Measurements from ENCODE around the gene GRIK4. TPM values are rescaled to one million over a fixed set of nuclear protein-coding genes. Genes with fewer than 3 reads are reported as not detected.

GRIK4 gene
- total RNA-seq, 1 experiment from 2014 or later = not detected

- no peaks in the 10 kb centered on the region for H3K36me3 Mint-ChIP-seq (ENCODE audit: insufficient read depth, unreplicated experiment)
- intact Hi-C loops (cut with micrococcal nuclease) = no loop called here
- H3K27ac Mint-ChIP-seq (ENCODE audit: low read depth, unreplicated experiment) = no peak overlapping the region
- peaks cover 19% of the 10 kb centered on the region for H3K9me3 Mint-ChIP-seq (ENCODE audit: unreplicated experiment)
- BruUV-seq (replicated peaks) = no TSS peak
- H3K4me1 Mint-ChIP-seq (ENCODE audit: insufficient read depth, unreplicated experiment) = no peaks in the 10 kb centered on the region
- DNase-seq (ENCODE audit: unreplicated experiment) = no peak
- CTCF ChIA-PET = no interaction called here
- peaks cover 30% of the 10 kb centered on the region for H3K27me3 Mint-ChIP-seq (ENCODE audit: insufficient read depth, unreplicated experiment)
- no peak for TF ChIP-seq CTCF (IDR thresholded peaks at IDR 0.05; ENCODE audit: unreplicated experiment)
- H3K4me3 Mint-ChIP-seq (ENCODE audit: unreplicated experiment) = no peak overlapping the region
- POLR2A ChIA-PET = no interaction called here
These were observed 431.2 kb downstream of the GRIK4 start for GRCh38 chr11:120942701-120943100.

DNA sequence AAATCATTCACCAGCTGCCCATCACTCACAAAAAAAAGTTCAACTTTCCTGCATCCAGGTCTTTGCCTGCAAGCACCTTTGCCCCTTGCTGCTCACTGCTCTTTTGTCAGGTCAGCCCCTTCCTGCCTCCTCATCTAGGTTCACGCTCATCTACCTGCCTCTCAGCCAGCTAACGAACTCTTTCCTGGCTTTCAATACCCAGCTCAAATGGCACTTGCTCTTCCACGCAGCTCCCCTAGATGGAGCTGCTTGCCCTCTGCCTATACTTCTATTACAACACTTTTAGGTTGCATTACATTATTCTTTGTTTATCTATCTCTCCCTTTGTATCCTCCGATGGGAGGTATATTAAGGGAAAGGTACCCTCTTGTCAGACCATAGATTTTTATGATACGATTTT lies 433.5 kb downstream of the GRIK4 start:
- Mint-ChIP-seq H3K27me3 (ENCODE audit: insufficient read depth, unreplicated experiment) (peaks cover 34% of the 10 kb centered on the region), H3K4me3 (ENCODE audit: unreplicated experiment) (no peak overlapping the region), H3K9me3 (ENCODE audit: unreplicated experiment) (peaks cover 19% of the 10 kb centered on the region), H3K36me3 (ENCODE audit: insufficient read depth, unreplicated experiment) (no peaks in the 10 kb centered on the region), H3K27ac (ENCODE audit: low read depth, unreplicated experiment) (no peak overlapping the region), H3K4me1 (ENCODE audit: insufficient read depth, unreplicated experiment) (no peaks in the 10 kb centered on the region)
- BruUV-seq (replicated peaks) = no TSS peak
- ChIA-PET POLR2A (no interaction called here), CTCF (interaction anchor here (0.6 to 1.6 kb wide), 4 partner anchors 16 to 435 kb away, joined by 3 to 6 read pairs (median 4); no protein-coding TSS in a partner anchor)
- peak; percentile 25 for TF ChIP-seq CTCF (IDR thresholded peaks at IDR 0.05; ENCODE audit: unreplicated experiment)
- intact Hi-C loops (cut with micrococcal nuclease) = no loop called here
- DNase-seq (ENCODE audit: unreplicated experiment) = no peak

- intact Hi-C loops (cut with micrococcal nuclease) = loop anchor here (5.0 to 10.0 kb wide), 2 partner anchors 244 to 714 kb away; no protein-coding TSS in a partner anchor
- POLR2A ChIA-PET = no interaction called here
- Mint-ChIP-seq H3K27me3 (ENCODE audit: insufficient read depth, unreplicated experiment) (peaks cover 46% of the 10 kb centered on the region), H3K27ac (ENCODE audit: low read depth, unreplicated experiment) (no peak overlapping the region), H3K4me3 (ENCODE audit: unreplicated experiment) (no peak overlapping the region), H3K4me1 (ENCODE audit: insufficient read depth, unreplicated experiment) (peaks cover 6% of the 10 kb centered on the region), H3K9me3 (ENCODE audit: unreplicated experiment) (no peaks in the 10 kb centered on the region), H3K36me3 (ENCODE audit: insufficient read depth, unreplicated experiment) (no peaks in the 10 kb centered on the region)
- no peak for DNase-seq (ENCODE audit: unreplicated experiment)
- CTCF ChIA-PET = interaction anchor here (0.6 to 4.2 kb wide), 14 partner anchors 10 to 1830 kb away, joined by 3 to 36 read pairs (median 4); partner anchors contain the start of gene GRIK4
- no peak for TF ChIP-seq CTCF (IDR thresholded peaks at IDR 0.05; ENCODE audit: unreplicated experiment)
- no TSS peak for BruUV-seq (replicated peaks)
These were observed 439.3 kb downstream of the GRIK4 start for GRCh38 chr11:120950880-120951279.

GRCh38 chr11:120952461-120953434 lies 441.2 kb downstream of the GRIK4 start:
- ChIA-PET CTCF (interaction anchor here (0.6 to 4.2 kb wide), 21 partner anchors 8 to 1514 kb away, joined by 3 to 36 read pairs (median 3); partner anchors contain the start of gene GRIK4), POLR2A (interaction anchor here (0.5 kb wide), 1 partner anchor 413 kb away, joined by 3 read pairs; no protein-coding TSS in a partner anchor)
- no TSS peak for BruUV-seq (replicated peaks)
- Mint-ChIP-seq H3K27ac (ENCODE audit: low read depth, unreplicated experiment) (no peak overlapping the region), H3K4me3 (ENCODE audit: unreplicated experiment) (peak overlapping the region; percentile 49), H3K9me3 (ENCODE audit: unreplicated experiment) (no peaks in the 10 kb centered on the region), H3K27me3 (ENCODE audit: insufficient read depth, unreplicated experiment) (peaks cover 54% of the 10 kb centered on the region), H3K4me1 (ENCODE audit: insufficient read depth, unreplicated experiment) (peaks cover 6% of the 10 kb centered on the region), H3K36me3 (ENCODE audit: insufficient read depth, unreplicated experiment) (no peaks in the 10 kb centered on the region)
- peak; percentile 76 for TF ChIP-seq CTCF (IDR thresholded peaks at IDR 0.05; ENCODE audit: unreplicated experiment)
- DNase-seq (ENCODE audit: unreplicated experiment) = peak; percentile 81
- intact Hi-C loops (cut with micrococcal nuclease) = loop anchor here (1.0 to 10.0 kb wide), 4 partner anchors 242 to 715 kb away; partner anchors contain the start of gene GRIK4

Data from MCF 10A (cell line).